GM18499 (cell line): ENCODE data around the gene GRID1.

Source experiments
- ATAC-seq: cut with Tn5 transposase; IDR thresholded peaks from one replicate; pipeline ENCODE4 v1.9.1; 2021; ENCODE audit warnings: moderate number of reproducible peaks; ENCODE audit not compliant: insufficient read depth, unreplicated experiment

Gene GRID1

GRCh38 chr10:86001521-86001920 is 365.1 kb downstream of the GRID1 start:
- ATAC-seq = no peak

- no peak for ATAC-seq
Observed at GRCh38 chr10:85997544-85997943, 369.1 kb downstream of the GRID1 start.

- ATAC-seq = no peak
Observed at GRCh38 chr10:85995791-85996190, 370.8 kb downstream of the GRID1 start.

GRCh38 chr10:85993840-85994507 is 372.6 kb downstream of the GRID1 start:
- no peak for ATAC-seq

GRCh38 chr10:85993140-85993539 is 373.5 kb downstream of the GRID1 start:
- ATAC-seq = no peak

GRCh38 chr10:85992324-85992723 is 374.3 kb downstream of the GRID1 start:
- no peak for ATAC-seq

GRCh38 chr10:85986777-85987176 is 379.8 kb downstream of the GRID1 start:
- no peak for ATAC-seq

- ATAC-seq = no peak
Observed at GRCh38 chr10:85983051-85983450, 383.5 kb downstream of the GRID1 start.

- ATAC-seq = no peak
Observed at GRCh38 chr10:85979598-85979997, 387.0 kb downstream of the GRID1 start.

GRCh38 chr10:85978566-85979358 is 387.8 kb downstream of the GRID1 start:
- ATAC-seq = no peak

- ATAC-seq = no peak
Observed at GRCh38 chr10:85977642-85978041, 389.0 kb downstream of the GRID1 start.

GRCh38 chr10:85976267-85976793 is 390.3 kb downstream of the GRID1 start:
- no peak for ATAC-seq

GRCh38 chr10:85971494-85971893 is 395.1 kb downstream of the GRID1 start:
- ATAC-seq = no peak

GRCh38 chr10:85967594-85967993 is 399.0 kb downstream of the GRID1 start:
- ATAC-seq = peak; percentile 87

GRCh38 chr10:85961479-85962067 is 405.0 kb downstream of the GRID1 start:
- no peak for ATAC-seq

- ATAC-seq = no peak
Observed at GRCh38 chr10:85961073-85961472, 405.5 kb downstream of the GRID1 start.

GRCh38 chr10:85959239-85959638 is 407.4 kb downstream of the GRID1 start:
- no peak for ATAC-seq

GRCh38 chr10:85950921-85951320 is 415.7 kb downstream of the GRID1 start:
- ATAC-seq = no peak

- ATAC-seq = peak; percentile 92
Observed at GRCh38 chr10:85946713-85947326, 419.8 kb downstream of the GRID1 start.

- ATAC-seq = no peak
Observed at GRCh38 chr10:85936161-85936560, 430.4 kb downstream of the GRID1 start.

GRCh38 chr10:85934586-85934985 is 432.0 kb downstream of the GRID1 start:
- ATAC-seq = no peak
